Testis (tissue), 2 donors: ENCODE data around the gene MTCL3.

Source experiments
- CTCF ChIP-seq, 3 experiments: fragments of 450-650 bp in 2 of 3; fragments of 200-600 bp in 1 of 3; sonication (generic) in 1 of 3; IDR thresholded peaks; one replicate each; pipeline ENCODE4 v1.5.1; 2016 to 2019; ENCODE audit warnings: antibody characterized with exemption in 3 of 3, mild to moderate bottlenecking in 2 of 3, moderate library complexity in 1 of 3
- POLR2A ChIP-seq: fragments of 450-650 bp; IDR thresholded peaks from one replicate; pipeline ENCODE4 v1.6.1; 2017; ENCODE audit warnings: antibody characterized with exemption, mild to moderate bottlenecking, moderate library complexity

DNA sequence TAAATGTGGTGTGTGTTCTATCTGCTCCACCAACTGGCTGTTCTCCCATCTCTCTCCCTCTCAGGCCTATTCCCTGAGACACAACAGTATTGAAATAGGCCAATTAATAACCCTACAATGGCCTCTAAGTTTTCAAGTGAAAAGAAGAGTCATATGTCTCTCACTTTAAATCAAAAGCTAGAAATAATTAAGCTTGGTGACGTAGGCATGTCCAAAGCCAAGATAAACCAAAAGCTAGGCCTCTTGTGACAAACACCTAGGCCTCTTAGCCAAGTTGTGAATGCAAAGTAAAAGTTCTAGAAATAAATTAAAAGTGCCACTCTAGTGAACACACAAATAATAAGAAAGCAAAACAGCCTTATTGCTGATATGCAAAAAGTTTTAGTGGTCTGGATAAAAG, 29.9 kb downstream of the MTCL3 start:
- no peak for TF ChIP-seq CTCF (IDR thresholded peaks at IDR 0.05)
- TF ChIP-seq POLR2A, result no peak
